Heart right ventricle (tissue), 16 donors: ENCODE data around the gene SLC2A8. TPM values are rescaled to one million over a fixed set of nuclear protein-coding genes. Genes with fewer than 3 reads are reported as not detected.

Experiments
- ATAC-seq, 8 donors: fragments of 200-7000 bp; cut with Tn5 transposase; one replicate each; pipeline ENCODE4 v1.9.1; 2020; ENCODE audit warnings: mild to moderate bottlenecking in 8 of 8, moderate library complexity in 8 of 8, moderate number of reproducible peaks in 1 of 8
- DNase-seq, 2 donors: peaks; one replicate each; pipeline ENCODE4 v3.0.0-alpha.2; 2020
- H3K27ac ChIP-seq, 10 donors: fragments of 200-600 bp; sonication (generic) in 2 of 10; one replicate each; pipeline versions ENCODE4 v1.5.0 to v1.8.0; 2020 to 2022; ENCODE audit warnings: mild to moderate bottlenecking in 3 of 10
- H3K27me3 ChIP-seq, 7 donors: fragments of 200-600 bp; one replicate each; pipeline ENCODE4 v1.8.0; 2021 to 2022; ENCODE audit warnings: mild to moderate bottlenecking in 2 of 7
- H3K36me3 ChIP-seq, 9 donors: fragments of 200-600 bp; sonication (generic) in 1 of 9; one replicate each; pipeline versions ENCODE4 v1.5.0 to v1.8.0; 2020 to 2022; ENCODE audit warnings: mild to moderate bottlenecking in 2 of 9
- H3K4me1 ChIP-seq, 9 donors: fragments of 200-600 bp; sonication (generic) in 1 of 9; one replicate each; pipeline versions ENCODE4 v1.5.0 to v1.8.0; 2020 to 2022; ENCODE audit warnings: mild to moderate bottlenecking in 4 of 9
- H3K4me3 ChIP-seq, 10 donors: fragments of 200-600 bp; sonication (generic) in 2 of 10; one replicate each; pipeline versions ENCODE4 v1.5.0 to v1.8.0; 2020 to 2022; ENCODE audit warnings: mild to moderate bottlenecking in 7 of 10, moderate library complexity in 2 of 10
- H3K9me3 ChIP-seq, 11 donors: fragments of 200-600 bp in 10 of 11; sonication (generic) in 2 of 11; one replicate each; pipeline versions ENCODE4 v1.5.0 to v1.8.0; 2013 to 2022; ENCODE audit warnings: mild to moderate bottlenecking in 2 of 11, control low read depth in 1 of 11, moderate library complexity in 1 of 11
- WGBS, 2 donors: extraction: QIAGEN DNeasy Blood & Tissue Kit; methylation state at CpG; one replicate each; pipeline ENCODE4 v1.1.7; 2013; ENCODE audit warnings: inconsistent platforms in 1 of 2; 5-methylcytosine and 5-hydroxymethylcytosine counted together
- intact Hi-C, 10 donors: fragments of 100-400 bp; cut with DNase I; formaldehyde crosslinking; loops; one replicate each; pipeline versions ENCODE4 v1.11.1 to v1.14.2; 2022
- polyA plus RNA-seq, 2 donors: library from polyadenylated mRNA; stranded (reverse); fragments of 200-250 nt; gene quantifications; one replicate each; pipeline ENCODE4 v1.2.3, GENCODE V29; 2013
- total RNA-seq, 10 donors: library from RNA; stranded (reverse); fragmentation: NEBNext Ultra II Directional in 3 of 10; extraction: Animal tissue kit (Norgen Biotek cat#: 25700) in 3 of 10; gene quantifications; one replicate each; pipeline versions ENCODE4 v1.2.1 to v1.2.4, GENCODE V29; 2021 to 2023
- TF ChIP-seq, protein P1 (sequence below), 9 donors: fragments of 200-600 bp; sonication (generic) in 2 of 9; IDR thresholded peaks; one replicate each; pipeline versions ENCODE4 v1.5.0 to v1.8.0; 2021 to 2022; ENCODE audit warnings: antibody characterized with exemption in 9 of 9, mild to moderate bottlenecking in 5 of 9, moderate library complexity in 1 of 9
- donor health status: Arrhythmogenic right ventricular cardiomyopathy.
- donor health status: ischemic (EF 13 %, LVEDD 7.1; RV severe dilation, severe dysfunction).
- donor health status: healthy with polysubstance abuse.
- donor health status: DM: no; HTN: yes; CAD: no.
- donor health status: DM: no; HTN: no; CAD: no.
- donor health status: ischemic (EF 25% LVEDD 6.9; RV normal size, moderate dysfunction).
- donor health status: ischemic (EF 25% LVEDD 5.7; RV mildly dilated, moderate dysfunction).
- donor health status: healthy.
- donor health status: DM: yes; HTN: yes; CAD: no.
- donor health status: Ischemic cardiomyopathy.
- donor health status: ischemic (EF 35%, LVEDD 5.7; RV mildly dilated, moderate dysfunction).
- donor health status: nonischemic (EF 11% LVEDD 7.7; RV severe dilation, severe dysfunction).
- donor health status: DM: yes; HTN: yes; CAD: no.
- donor health status: PGD.
- donor health status: ischemic (EF 29% LVEDD 5.4; RV normal size, mild dysfunction).
- donor health status: nonischemic (EF 23%, LVEDD 6.1; RV moderate dilation, normal function).

SLC2A8 gene
- total and polyA plus RNA-seq, 12 donors: 10.0 to 26.7 (median 13.2) TPM

DNA sequence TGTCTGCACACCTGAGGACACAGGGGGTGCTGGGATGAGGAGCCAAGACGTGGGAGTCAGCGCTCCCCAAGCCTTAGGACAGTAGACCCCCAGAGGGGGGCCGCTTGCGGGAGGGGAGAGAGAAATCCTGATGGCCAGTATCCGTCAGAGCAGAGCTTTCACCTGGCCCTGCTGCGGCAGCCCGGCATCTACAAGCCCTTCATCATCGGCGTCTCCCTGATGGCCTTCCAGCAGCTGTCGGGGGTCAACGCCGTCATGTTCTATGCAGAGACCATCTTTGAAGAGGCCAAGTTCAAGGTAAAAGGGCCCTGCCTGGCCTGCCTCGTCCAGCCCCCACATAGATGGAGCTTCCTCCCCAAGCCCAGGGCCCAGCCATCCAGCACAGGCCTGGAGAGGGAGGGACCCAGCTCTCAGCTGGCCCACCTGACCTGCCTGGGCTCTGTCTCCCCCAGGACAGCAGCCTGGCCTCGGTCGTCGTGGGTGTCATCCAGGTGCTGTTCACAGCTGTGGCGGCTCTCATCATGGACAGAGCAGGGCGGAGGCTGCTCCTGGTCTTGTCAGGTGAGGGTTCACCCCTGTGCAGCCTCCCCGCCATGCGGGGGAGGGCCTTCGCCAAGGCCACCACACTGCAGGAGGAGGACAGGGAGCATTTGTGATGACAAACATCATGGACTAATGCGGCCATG, 6.7 kb downstream of the SLC2A8 start:
- Histone ChIP-seq H3K27ac (no peak overlapping the region), H3K4me1 (peaks cover 0 to 22% (median 16%) of the 10 kb centered on the region in 9 donors), H3K4me3 (no peak overlapping the region), H3K36me3 (peaks cover 0 to 63% (median 27%) of the 10 kb centered on the region in 9 donors), H3K27me3 (no peaks in the 10 kb centered on the region), H3K9me3 (no peaks in the 10 kb centered on the region)
- whole genome bisulfite sequencing, 2 donors: 93 to 94% methylated on average over 21 of the region's 22 CpGs
- DNase-seq (no peak), ATAC-seq (no peak)
- TF ChIP-seq, protein P1, sequence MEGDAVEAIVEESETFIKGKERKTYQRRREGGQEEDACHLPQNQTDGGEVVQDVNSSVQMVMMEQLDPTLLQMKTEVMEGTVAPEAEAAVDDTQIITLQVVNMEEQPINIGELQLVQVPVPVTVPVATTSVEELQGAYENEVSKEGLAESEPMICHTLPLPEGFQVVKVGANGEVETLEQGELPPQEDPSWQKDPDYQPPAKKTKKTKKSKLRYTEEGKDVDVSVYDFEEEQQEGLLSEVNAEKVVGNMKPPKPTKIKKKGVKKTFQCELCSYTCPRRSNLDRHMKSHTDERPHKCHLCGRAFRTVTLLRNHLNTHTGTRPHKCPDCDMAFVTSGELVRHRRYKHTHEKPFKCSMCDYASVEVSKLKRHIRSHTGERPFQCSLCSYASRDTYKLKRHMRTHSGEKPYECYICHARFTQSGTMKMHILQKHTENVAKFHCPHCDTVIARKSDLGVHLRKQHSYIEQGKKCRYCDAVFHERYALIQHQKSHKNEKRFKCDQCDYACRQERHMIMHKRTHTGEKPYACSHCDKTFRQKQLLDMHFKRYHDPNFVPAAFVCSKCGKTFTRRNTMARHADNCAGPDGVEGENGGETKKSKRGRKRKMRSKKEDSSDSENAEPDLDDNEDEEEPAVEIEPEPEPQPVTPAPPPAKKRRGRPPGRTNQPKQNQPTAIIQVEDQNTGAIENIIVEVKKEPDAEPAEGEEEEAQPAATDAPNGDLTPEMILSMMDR (IDR thresholded peaks at IDR 0.05): no peak
- intact Hi-C loops: loop anchor here in 1 of 10 donors (1.0 kb wide), 1 partner anchor 25 kb away; no protein-coding TSS in a partner anchor

- H3K36me3 ChIP-seq: peaks cover 0 to 63% (median 27%) of the 10 kb centered on the region in 9 donors
- H3K27ac ChIP-seq: no peak overlapping the region
- ATAC-seq: peak in 1 of 8 donors; percentile 17
- H3K4me3 ChIP-seq: no peak overlapping the region
- 93 to 94% methylated on average over 23 of the region's 23 CpGs for WGBS, 2 donors
- TF ChIP-seq, protein P1 (IDR thresholded peaks at IDR 0.05): no peak
- intact Hi-C loops: no loop called here
- H3K27me3 ChIP-seq: no peaks in the 10 kb centered on the region
- peaks cover 0 to 17% (median 14%) of the 10 kb centered on the region in 9 donors for H3K4me1 ChIP-seq
- no peaks in the 10 kb centered on the region for H3K9me3 ChIP-seq
- DNase-seq: no peak
Observed at GRCh38 chr9:127404631-127405030, 7.7 kb downstream of the SLC2A8 start.

DNA sequence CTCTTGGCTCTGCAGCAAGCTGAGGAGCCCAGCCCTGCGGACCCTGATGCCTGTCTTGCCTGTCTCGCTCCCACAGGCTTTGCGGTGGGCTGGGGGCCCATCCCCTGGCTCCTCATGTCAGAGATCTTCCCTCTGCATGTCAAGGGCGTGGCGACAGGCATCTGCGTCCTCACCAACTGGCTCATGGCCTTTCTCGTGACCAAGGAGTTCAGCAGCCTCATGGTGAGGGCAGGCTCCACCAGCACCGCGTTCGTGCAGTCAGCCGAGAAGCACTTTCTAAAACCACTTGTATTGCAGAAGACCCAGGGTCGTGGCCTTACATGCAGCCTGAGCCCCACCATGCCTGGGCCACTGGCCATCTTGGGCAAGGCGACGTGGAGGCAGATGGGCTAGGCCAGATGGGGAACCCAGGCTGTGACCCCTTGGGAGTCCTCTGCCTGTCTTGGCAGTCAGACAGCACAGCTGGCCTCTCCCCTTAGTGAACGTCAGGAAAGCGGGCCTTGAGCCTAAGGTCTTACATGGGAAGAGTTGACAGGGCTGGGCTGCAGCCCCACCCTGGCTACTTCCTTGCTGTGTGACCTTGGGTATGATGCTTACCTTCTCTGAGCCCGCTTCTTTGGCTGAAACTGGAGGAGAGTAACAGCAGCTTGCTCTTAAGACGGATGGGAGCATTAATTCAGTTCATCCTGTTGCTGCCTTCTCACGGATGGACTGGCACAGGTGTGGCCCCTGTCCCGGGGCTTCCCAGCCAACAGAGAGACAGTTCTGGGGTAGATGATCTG, 8.6 kb downstream of the SLC2A8 start:
- peak in 1 of 8 donors; percentile 13 for ATAC-seq

More for the DNA sequence above, 8.6 kb downstream of the SLC2A8 start:
- H3K4me1 ChIP-seq: peaks cover 0 to 17% (median 14%) of the 10 kb centered on the region in 9 donors
- peaks cover 0 to 55% (median 27%) of the 10 kb centered on the region in 9 donors for H3K36me3 ChIP-seq
- 88 to 90% methylated on average over 20 of the region's 20 CpGs for WGBS, 2 donors
- H3K27ac ChIP-seq: no peak overlapping the region
- no peak overlapping the region for H3K4me3 ChIP-seq
- H3K9me3 ChIP-seq: no peaks in the 10 kb centered on the region
- H3K27me3 ChIP-seq: no peaks in the 10 kb centered on the region
- DNase-seq: no peak
- intact Hi-C loops: no loop called here
- TF ChIP-seq, protein P1 (IDR thresholded peaks at IDR 0.05): no peak
